CD1c-positive myeloid dendritic cell (primary cell): Measurements from ENCODE around the gene TM6SF1.
"Not testable (repeated sequence)": the region's sequence is repeated elsewhere in the genome, so short reads cannot be mapped to it uniquely, and the experiment has no call there.

ENCODE experiments used
- DNase-seq: peaks from one replicate; pipeline ENCODE4 v3.0.0-alpha.2; 2016; ENCODE audit errors: extremely low spot score

TM6SF1 gene

GRCh38 chr15:83106994-83107840 is at the start of gene TM6SF1:
TM6SF1 (plus strand) TSS chr15:83107645; CDS start chr15:83107681, 36 bp downstream.
- DNase-seq, result peak; percentile 33

DNA sequence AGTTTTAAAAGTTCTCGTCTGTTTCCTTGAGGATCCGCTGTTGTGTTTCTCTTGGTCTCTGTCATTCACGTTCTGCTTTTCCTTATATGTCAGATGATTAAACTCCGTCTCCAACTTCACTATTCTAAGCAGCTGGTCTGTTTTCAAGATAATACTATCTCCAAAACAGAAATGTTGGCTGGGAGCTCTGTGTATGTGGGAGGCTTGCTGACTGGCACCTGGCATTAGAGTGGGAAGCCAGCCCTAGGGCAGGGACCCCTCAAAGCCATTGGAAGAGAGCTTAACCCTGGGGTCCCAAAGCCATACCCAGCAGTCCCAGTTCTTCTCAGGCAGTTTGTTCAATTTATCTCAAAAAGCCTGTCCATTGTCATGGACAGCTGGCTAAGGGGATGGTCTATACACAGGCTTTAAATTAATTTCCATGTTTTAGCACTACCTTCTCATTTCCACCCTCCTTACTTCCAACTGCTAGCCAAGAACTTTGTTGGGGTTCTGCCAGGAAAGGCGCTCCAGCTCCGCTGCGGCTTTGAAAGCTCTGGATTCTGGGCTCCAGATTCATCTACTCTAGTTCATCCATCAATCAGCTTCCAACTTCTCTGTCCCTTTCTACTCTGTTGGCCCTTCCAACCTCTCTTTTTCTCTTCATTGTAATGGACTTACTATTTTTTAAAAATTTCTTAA is 49.6 kb upstream of the TM6SF1 start:
- no peak for DNase-seq

GRCh38 chr15:83061680-83062079 is 45.8 kb upstream of the TM6SF1 start:
- peak; percentile 19 for DNase-seq

GRCh38 chr15:83062768-83063180 is 44.7 kb upstream of the TM6SF1 start:
- peak; percentile 81 for DNase-seq

- DNase-seq, result peak; percentile 30
These were observed 43.9 kb upstream of the TM6SF1 start for GRCh38 chr15:83063551-83063950.

GRCh38 chr15:83064859-83065258 is 42.6 kb upstream of the TM6SF1 start:
- DNase-seq, result peak; percentile 27

DNA sequence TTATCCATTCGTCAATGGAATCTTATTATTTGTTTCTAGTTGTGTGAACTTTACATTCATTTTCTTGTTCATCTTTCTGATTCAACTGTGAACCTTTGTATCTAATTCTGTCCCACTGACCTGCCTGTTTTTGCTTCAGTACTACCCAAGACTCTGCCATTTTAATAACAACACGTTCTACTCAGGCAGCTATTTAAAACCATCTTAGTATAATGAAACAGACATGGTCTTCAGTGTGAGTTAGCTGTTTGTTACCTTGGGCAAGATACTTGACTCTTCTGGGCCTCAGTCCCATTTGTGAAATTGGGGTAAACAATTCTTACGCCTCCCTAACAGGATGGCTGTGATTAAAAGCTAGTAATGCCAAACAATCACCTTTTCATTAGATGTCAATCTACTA is 42.0 kb upstream of the TM6SF1 start:
- DNase-seq, result no peak

DNA sequence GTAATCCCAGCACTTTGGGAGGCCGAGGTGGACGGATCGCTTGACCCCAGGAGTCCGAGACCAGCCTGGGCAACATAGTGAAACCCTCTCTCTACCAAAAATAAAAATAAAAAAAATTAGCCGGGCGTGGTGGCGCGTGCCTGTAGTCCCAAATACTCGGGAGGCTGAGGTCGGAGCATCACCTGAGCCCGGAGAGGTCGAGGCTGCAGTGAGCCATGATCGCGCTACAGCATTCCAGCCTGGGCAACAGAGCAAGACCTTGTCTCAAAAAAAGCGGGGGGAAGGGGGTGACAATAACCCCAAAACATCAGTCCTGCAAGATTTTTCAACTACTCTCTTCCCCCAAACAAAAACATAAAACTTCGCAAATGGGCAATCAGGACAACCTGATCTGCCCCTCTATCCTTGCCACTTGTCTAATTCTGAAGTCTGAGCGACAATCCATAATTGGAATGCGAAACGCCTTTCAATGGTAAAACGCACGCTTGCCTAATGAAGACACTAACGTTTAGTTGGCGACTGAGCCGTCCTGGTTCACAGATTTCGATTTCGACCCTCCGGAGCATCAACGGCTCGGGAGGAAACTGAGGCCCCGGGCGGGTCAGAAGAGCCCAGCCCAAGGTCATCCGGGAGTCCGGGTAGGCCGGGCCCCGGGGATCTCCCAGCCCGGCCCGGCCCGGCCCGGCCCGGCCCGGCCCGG is 41.3 kb upstream of the TM6SF1 start:
- DNase-seq, result no peak

GRCh38 chr15:83066734-83067637 is 40.5 kb upstream of the TM6SF1 start, which contains the start of gene BTBD1:
BTBD1 (minus strand) TSS chr15:83067252; CDS start chr15:83067151, 101 bp downstream.
- peak; percentile 95 for DNase-seq

- no peak for DNase-seq
These were observed 39.8 kb upstream of the TM6SF1 start for GRCh38 chr15:83067638-83067962.

GRCh38 chr15:83068054-83068453 is 39.4 kb upstream of the TM6SF1 start:
- DNase-seq, result no peak

GRCh38 chr15:83069211-83069642 is 38.2 kb upstream of the TM6SF1 start:
- peak; percentile 62 for DNase-seq

DNA sequence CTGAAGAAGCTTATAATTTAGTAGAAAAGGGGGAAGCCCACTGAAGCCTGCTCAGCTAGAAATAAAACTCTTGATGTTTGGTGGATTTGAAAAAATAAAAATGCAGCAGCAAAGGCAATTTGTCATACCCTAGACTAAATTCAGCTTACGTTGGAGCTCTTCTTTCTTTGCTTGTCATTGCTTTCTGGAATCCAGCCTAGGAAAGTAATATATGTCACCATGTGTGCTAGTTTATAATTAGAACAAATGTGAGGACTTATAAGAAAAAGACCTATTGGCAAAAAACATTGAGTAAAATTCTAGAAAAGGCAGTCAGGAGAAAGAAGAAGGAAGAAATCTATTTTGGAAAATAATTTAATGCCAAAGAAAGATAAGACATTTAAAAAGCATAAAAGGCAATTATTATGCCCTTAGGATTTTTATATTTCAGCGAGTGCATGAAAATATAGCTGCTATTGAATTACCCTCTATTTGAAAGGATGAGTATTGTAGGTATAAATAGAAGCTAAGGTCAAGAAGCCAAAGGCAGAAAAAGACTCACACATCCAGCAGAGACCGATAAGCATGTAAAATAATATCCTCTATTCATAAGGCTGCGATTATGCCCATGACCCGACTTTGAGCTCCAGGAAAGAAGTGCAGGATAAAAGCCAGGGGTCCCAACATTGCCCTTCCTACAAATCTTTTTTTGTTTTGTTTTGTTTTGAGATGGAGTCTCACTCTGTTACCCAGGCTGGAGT is 29.8 kb upstream of the TM6SF1 start:
- no peak for DNase-seq

GRCh38 chr15:83078712-83079111 is 28.7 kb upstream of the TM6SF1 start:
- DNase-seq, result no peak

- no peak for DNase-seq
These were observed 26.0 kb upstream of the TM6SF1 start for GRCh38 chr15:83081256-83082014.

GRCh38 chr15:83082730-83083386 is 24.6 kb upstream of the TM6SF1 start:
- DNase-seq, result no peak

- not testable (repeated sequence) for DNase-seq
These were observed 22.0 kb upstream of the TM6SF1 start for GRCh38 chr15:83085461-83085860.

DNA sequence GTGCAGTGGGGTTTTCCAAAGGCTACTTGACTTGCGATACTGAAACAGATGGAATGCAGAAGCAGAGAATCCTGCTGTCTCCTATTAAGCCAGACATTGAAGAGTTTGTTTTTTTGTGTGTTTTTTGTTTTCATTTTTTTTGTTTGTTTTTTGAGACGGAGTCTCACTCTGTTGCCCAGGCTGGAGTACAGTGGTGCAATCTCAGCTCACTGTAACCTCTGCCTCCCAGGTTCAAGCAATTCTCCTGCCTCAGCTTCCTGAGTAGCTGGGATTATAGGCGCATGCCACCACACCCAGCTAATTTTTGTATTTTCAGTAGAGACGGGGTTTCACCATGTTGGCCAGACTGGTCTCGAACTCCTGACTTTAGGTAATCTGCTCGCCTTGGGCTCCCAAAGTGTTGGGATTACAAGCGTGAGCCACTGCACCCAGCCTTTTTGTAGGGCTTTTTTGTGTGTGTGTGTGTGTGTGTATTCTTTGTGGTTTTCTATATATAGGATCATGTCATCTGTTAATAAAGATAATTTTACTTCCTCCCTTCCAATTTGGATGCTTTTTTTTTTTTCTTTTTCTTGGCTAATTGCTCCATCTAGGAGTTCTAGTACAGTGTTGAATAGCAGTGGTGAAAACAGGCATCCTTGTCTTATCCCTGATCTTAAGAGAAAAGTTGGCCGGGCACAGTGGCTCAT is 21.4 kb upstream of the TM6SF1 start:
- DNase-seq, result not testable (repeated sequence)

DNA sequence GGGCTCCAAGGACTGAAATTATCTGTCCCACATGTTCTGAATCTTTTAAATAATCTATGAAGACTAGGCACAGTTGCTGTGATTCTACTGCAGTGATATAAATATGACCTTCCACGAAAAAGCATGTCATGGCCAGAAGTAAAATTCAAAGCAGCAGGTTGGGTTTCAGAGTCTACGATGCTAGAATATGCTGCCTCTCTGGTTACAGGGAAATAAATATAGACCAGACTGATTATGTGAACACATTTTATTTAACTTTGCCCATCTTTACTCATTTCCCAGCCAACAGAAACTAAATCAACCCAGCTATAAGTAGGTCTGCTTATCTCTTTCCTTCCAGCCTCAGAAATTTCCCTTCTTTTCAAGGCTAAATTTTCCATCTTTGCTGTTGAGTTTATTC is 19.9 kb upstream of the TM6SF1 start:
- DNase-seq, result no peak
